ENCODE measurements around the gene CYTH2.

The CYTH2 gene

GRCh38 chr19:48489608-48490216 lies 20.5 kb downstream of the CYTH2 start:
- CTCF ChIA-PET = interaction anchor here (0.5 to 2.1 kb wide), 15 partner anchors 8 to 768 kb away, joined by 3 to 7 read pairs (median 3); no protein-coding TSS in a partner anchor
- H3K27ac ChIP-seq = peak overlapping the region; percentile 97
- DNase-seq (ENCODE audit: low spot score) = peak; percentile 73
- POLR2A ChIA-PET (ENCODE audit: low non-redundant PET) = no interaction called here
- peak; percentile 96 for TF ChIP-seq CTCF (conservative IDR thresholded peaks at IDR 0.05; ENCODE audit: low read depth)

GRCh38 chr19:48490981-48491792 lies 22.0 kb downstream of the CYTH2 start:
- DNase-seq (ENCODE audit: low spot score) = peak; percentile 82
- POLR2A ChIA-PET (ENCODE audit: low non-redundant PET) = no interaction called here
- no peak for TF ChIP-seq CTCF (conservative IDR thresholded peaks at IDR 0.05; ENCODE audit: low read depth)
- H3K27ac ChIP-seq = peak overlapping the region; percentile 97
- CTCF ChIA-PET = interaction anchor here (0.6 kb wide), 1 partner anchor 117 kb away, joined by 7 read pairs; no protein-coding TSS in a partner anchor

GRCh38 chr19:48491793-48492123 lies 22.6 kb downstream of the CYTH2 start:
- POLR2A ChIA-PET (ENCODE audit: low non-redundant PET) = no interaction called here
- DNase-seq (ENCODE audit: low spot score) = no peak
- no peak for TF ChIP-seq CTCF (conservative IDR thresholded peaks at IDR 0.05; ENCODE audit: low read depth)
- peak overlapping the region; percentile 84 for H3K27ac ChIP-seq
- CTCF ChIA-PET = no interaction called here

- POLR2A ChIA-PET (ENCODE audit: low non-redundant PET) = interaction anchor here (0.6 to 1.4 kb wide), 2 partner anchors 48 to 290 kb away, joined by 3 read pairs; no protein-coding TSS in a partner anchor
- CTCF ChIA-PET = no interaction called here
- H3K27ac ChIP-seq = peak overlapping the region; percentile 84
- no peak for TF ChIP-seq CTCF (conservative IDR thresholded peaks at IDR 0.05; ENCODE audit: low read depth)
- peak; percentile 95 for DNase-seq (ENCODE audit: low spot score)
These were observed 24.0 kb downstream of the CYTH2 start for GRCh38 chr19:48492925-48493717.

GRCh38 chr19:48493718-48494401 lies 24.7 kb downstream of the CYTH2 start:
- ChIA-PET POLR2A (ENCODE audit: low non-redundant PET) (interaction anchor here (1.4 kb wide), 1 partner anchor 49 kb away, joined by 3 read pairs; no protein-coding TSS in a partner anchor), CTCF (interaction anchor here (0.6 kb wide), 1 partner anchor 997 kb away, joined by 3 read pairs; no protein-coding TSS in a partner anchor)
- no peak for DNase-seq (ENCODE audit: low spot score)
- peak overlapping the region; percentile 84 for H3K27ac ChIP-seq
- TF ChIP-seq CTCF (conservative IDR thresholded peaks at IDR 0.05; ENCODE audit: low read depth) = no peak

- DNase-seq (ENCODE audit: low spot score) = no peak
- TF ChIP-seq CTCF (conservative IDR thresholded peaks at IDR 0.05; ENCODE audit: low read depth) = no peak
- POLR2A ChIA-PET (ENCODE audit: low non-redundant PET) = no interaction called here
- CTCF ChIA-PET = no interaction called here
- H3K27ac ChIP-seq = no peak overlapping the region
These were observed 26.2 kb downstream of the CYTH2 start for GRCh38 chr19:48495396-48495795.
